HEK293 (cell line): ENCODE results near the gene ARG2.
A peak's percentile ranks its signal among the peaks of the same experiment; 100 is the strongest.

Source experiments
- ELK4 ChIP-seq: IDR thresholded peaks from 2 replicates; pipeline ENCODE4 v1.6.1; 2011; ENCODE audit warnings: mild to moderate bottlenecking, low read depth, low read length, borderline replicate concordance
- MZF1 ChIP-seq: fragments of 450-650 bp; formaldehyde crosslinking; IDR thresholded peaks from 2 replicates; pipeline ENCODE4 v1.5.1; 2017; ENCODE audit warnings: missing biosample characterization, missing genetic modification characterization, borderline replicate concordance
- SALL2 ChIP-seq: fragments of 450-650 bp; formaldehyde crosslinking; IDR thresholded peaks from 2 replicates; pipeline ENCODE4 v1.5.0; 2017; ENCODE audit warnings: missing biosample characterization, mild to moderate bottlenecking, missing genetic modification characterization, borderline replicate concordance
- TCF7L2 ChIP-seq: IDR thresholded peaks from 2 replicates; pipeline ENCODE4 v1.6.1; 2011; ENCODE audit warnings: low read depth, mild to moderate bottlenecking, inconsistent platforms, low read length, moderate library complexity, borderline replicate concordance
- ZBTB26 ChIP-seq: fragments of 450-650 bp; formaldehyde crosslinking; optimal IDR thresholded peaks from 2 replicates; pipeline ENCODE3; 2016; ENCODE audit warnings: missing biosample characterization, mild to moderate bottlenecking, missing genetic modification characterization
- ZNF121 ChIP-seq: fragments of 450-650 bp; formaldehyde crosslinking; IDR thresholded peaks from 2 replicates; pipeline ENCODE4 v1.5.1; 2016; ENCODE audit warnings: missing biosample characterization, missing genetic modification characterization
- ZSCAN30 ChIP-seq: fragments of 450-650 bp; IDR thresholded peaks from 2 replicates; pipeline ENCODE4 v1.5.1; 2018; ENCODE audit warnings: missing biosample characterization, mild to moderate bottlenecking, missing genetic modification characterization, moderate library complexity
- TF ChIP-seq, protein P1 (sequence below): fragments of 450-650 bp; formaldehyde crosslinking; IDR thresholded peaks from 2 replicates; pipeline ENCODE4 v1.5.1; 2016; ENCODE audit warnings: missing biosample characterization, missing genetic modification characterization
- TF ChIP-seq, protein P2 (sequence below): fragments of 450-650 bp; formaldehyde crosslinking; IDR thresholded peaks from 2 replicates; pipeline ENCODE4 v1.5.1; 2016; ENCODE audit warnings: missing biosample characterization, missing genetic modification characterization
- TF ChIP-seq, protein P3 (sequence below): fragments of 450-650 bp; formaldehyde crosslinking; IDR thresholded peaks from 2 replicates; pipeline ENCODE4 v1.5.1; 2016; ENCODE audit warnings: missing biosample characterization, missing genetic modification characterization

- TF ChIP-seq, protein P1, sequence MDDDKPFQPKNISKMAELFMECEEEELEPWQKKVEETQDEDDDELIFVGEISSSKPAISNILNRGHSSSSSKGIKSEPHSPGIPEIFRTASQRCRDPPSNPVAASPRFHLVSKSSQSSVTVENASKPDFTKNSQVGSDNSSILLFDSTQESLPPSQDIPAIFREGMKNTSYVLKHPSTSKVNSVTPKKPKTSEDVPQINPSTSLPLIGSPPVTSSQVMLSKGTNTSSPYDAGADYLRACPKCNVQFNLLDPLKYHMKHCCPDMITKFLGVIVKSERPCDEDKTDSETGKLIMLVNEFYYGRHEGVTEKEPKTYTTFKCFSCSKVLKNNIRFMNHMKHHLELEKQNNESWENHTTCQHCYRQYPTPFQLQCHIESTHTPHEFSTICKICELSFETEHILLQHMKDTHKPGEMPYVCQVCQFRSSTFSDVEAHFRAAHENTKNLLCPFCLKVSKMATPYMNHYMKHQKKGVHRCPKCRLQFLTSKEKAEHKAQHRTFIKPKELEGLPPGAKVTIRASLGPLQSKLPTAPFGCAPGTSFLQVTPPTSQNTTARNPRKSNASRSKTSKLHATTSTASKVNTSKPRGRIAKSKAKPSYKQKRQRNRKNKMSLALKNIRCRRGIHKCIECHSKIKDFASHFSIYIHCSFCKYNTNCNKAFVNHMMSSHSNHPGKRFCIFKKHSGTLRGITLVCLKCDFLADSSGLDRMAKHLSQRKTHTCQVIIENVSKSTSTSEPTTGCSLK (tag by site-specific recombination) = no peak
- TF ChIP-seq TCF7L2 (no peak), ZBTB26 (tag by site-specific recombination) (peak; percentile 80), ELK4 (no peak), MZF1 (tag by site-specific recombination) (no peak), ZNF121 (tag by site-specific recombination) (no peak), SALL2 (tag by site-specific recombination) (no peak), ZSCAN30 (tag by site-specific recombination) (peak; percentile 50; the same call in 1 of the 2 replicates)
- TF ChIP-seq, protein P2, sequence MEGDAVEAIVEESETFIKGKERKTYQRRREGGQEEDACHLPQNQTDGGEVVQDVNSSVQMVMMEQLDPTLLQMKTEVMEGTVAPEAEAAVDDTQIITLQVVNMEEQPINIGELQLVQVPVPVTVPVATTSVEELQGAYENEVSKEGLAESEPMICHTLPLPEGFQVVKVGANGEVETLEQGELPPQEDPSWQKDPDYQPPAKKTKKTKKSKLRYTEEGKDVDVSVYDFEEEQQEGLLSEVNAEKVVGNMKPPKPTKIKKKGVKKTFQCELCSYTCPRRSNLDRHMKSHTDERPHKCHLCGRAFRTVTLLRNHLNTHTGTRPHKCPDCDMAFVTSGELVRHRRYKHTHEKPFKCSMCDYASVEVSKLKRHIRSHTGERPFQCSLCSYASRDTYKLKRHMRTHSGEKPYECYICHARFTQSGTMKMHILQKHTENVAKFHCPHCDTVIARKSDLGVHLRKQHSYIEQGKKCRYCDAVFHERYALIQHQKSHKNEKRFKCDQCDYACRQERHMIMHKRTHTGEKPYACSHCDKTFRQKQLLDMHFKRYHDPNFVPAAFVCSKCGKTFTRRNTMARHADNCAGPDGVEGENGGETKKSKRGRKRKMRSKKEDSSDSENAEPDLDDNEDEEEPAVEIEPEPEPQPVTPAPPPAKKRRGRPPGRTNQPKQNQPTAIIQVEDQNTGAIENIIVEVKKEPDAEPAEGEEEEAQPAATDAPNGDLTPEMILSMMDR (tag by site-specific recombination) = peak; percentile 56; the same call in 1 of the 2 replicates
- TF ChIP-seq, protein P3, sequence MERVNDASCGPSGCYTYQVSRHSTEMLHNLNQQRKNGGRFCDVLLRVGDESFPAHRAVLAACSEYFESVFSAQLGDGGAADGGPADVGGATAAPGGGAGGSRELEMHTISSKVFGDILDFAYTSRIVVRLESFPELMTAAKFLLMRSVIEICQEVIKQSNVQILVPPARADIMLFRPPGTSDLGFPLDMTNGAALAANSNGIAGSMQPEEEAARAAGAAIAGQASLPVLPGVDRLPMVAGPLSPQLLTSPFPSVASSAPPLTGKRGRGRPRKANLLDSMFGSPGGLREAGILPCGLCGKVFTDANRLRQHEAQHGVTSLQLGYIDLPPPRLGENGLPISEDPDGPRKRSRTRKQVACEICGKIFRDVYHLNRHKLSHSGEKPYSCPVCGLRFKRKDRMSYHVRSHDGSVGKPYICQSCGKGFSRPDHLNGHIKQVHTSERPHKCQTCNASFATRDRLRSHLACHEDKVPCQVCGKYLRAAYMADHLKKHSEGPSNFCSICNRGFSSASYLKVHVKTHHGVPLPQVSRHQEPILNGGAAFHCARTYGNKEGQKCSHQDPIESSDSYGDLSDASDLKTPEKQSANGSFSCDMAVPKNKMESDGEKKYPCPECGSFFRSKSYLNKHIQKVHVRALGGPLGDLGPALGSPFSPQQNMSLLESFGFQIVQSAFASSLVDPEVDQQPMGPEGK (tag by site-specific recombination) = peak; percentile 95
Observed at GRCh38 chr14:67619446-67620216, at the start of gene ARG2.
